ENCODE results near the gene PTPRD. TPM values are rescaled to one million over a fixed set of nuclear protein-coding genes. Genes with fewer than 3 reads are reported as not detected.

Gene PTPRD
- total RNA-seq, 1 experiment from 2014 or later: 69.6 TPM

- no peak for TF ChIP-seq AR (CRISPR knock-in tag; IDR thresholded peaks at IDR 0.05)
- no peak for TF ChIP-seq CBFB (CRISPR knock-in tag; IDR thresholded peaks at IDR 0.05; ENCODE audit: low read depth)
- TF ChIP-seq EMX1 (CRISPR knock-in tag; IDR thresholded peaks at IDR 0.05): no peak
- TF ChIP-seq E2F1 (CRISPR knock-in tag; IDR thresholded peaks at IDR 0.05): no peak
- no peak for TF ChIP-seq CDX4 (CRISPR knock-in tag; IDR thresholded peaks at IDR 0.05; ENCODE audit: borderline replicate concordance)
- TF ChIP-seq OVOL2 (CRISPR knock-in tag; IDR thresholded peaks at IDR 0.05; ENCODE audit: borderline replicate concordance): no peak
Measured at GRCh38 chr9:9783711-9784110, 829.1 kb downstream of the PTPRD start (continued).

- CTCF ChIA-PET: interaction anchor here (1.6 kb wide), 1 partner anchor 177 kb away, joined by 3 read pairs; no protein-coding TSS in a partner anchor
- Mint-ChIP-seq H3K36me3 (no peaks in the 10 kb centered on the region), H3K27me3 (ENCODE audit: low read depth) (no peaks in the 10 kb centered on the region), H3K4me1 (no peaks in the 10 kb centered on the region), H3K9me3 (no peaks in the 10 kb centered on the region), H3K4me3 (no peak overlapping the region), H3K27ac (no peak overlapping the region)
- ATAC-seq: no peak
- POLR2A ChIA-PET: no interaction called here
- DNase-seq (ENCODE audit: low spot score): no peak
- TF ChIP-seq IRF1 (CRISPR knock-in tag; IDR thresholded peaks at IDR 0.05) (no peak), CTCF (IDR thresholded peaks at IDR 0.05) (no peak), FOXK1 (CRISPR knock-in tag; IDR thresholded peaks at IDR 0.05) (no peak), SP1 (CRISPR knock-in tag; conservative IDR thresholded peaks at IDR 0.05) (no peak), GRHL2 (CRISPR knock-in tag; IDR thresholded peaks at IDR 0.05; ENCODE audit: insufficient replicate concordance, severe bottlenecking) (no peak), SMAD3 (CRISPR knock-in tag; IDR thresholded peaks at IDR 0.05; ENCODE audit: borderline replicate concordance) (no peak), ZNF423 (CRISPR knock-in tag; IDR thresholded peaks at IDR 0.05) (no peak)
Measured at GRCh38 chr9:9783211-9783610, 829.6 kb downstream of the PTPRD start.

GRCh38 chr9:9778293-9778692 is 834.5 kb downstream of the PTPRD start:
- Mint-ChIP-seq H3K9me3 (peaks cover 10% of the 10 kb centered on the region; the same call in 1 of the 2 replicates), H3K36me3 (no peaks in the 10 kb centered on the region), H3K4me3 (no peak overlapping the region), H3K27ac (no peak overlapping the region), H3K27me3 (ENCODE audit: low read depth) (no peaks in the 10 kb centered on the region), H3K4me1 (no peaks in the 10 kb centered on the region)
- CTCF ChIA-PET: no interaction called here
- no peak for ATAC-seq
- POLR2A ChIA-PET: no interaction called here
- DNase-seq (ENCODE audit: low spot score): no peak
- TF ChIP-seq ATF1 (CRISPR knock-in tag; IDR thresholded peaks at IDR 0.05): no peak
- TF ChIP-seq USF2 (CRISPR knock-in tag; IDR thresholded peaks at IDR 0.05): no peak
- no peak for TF ChIP-seq ERG (CRISPR knock-in tag; IDR thresholded peaks at IDR 0.05)
- no peak for TF ChIP-seq E2F5 (CRISPR knock-in tag; IDR thresholded peaks at IDR 0.05)
- TF ChIP-seq AFF4 (CRISPR knock-in tag; IDR thresholded peaks at IDR 0.05; ENCODE audit: borderline replicate concordance): no peak
- no peak for TF ChIP-seq JAZF1 (CRISPR knock-in tag; IDR thresholded peaks at IDR 0.05)
- TF ChIP-seq NFYB (CRISPR knock-in tag; conservative IDR thresholded peaks at IDR 0.05; ENCODE audit: low read depth): no peak
